HG02870 (cell line): Measurements from ENCODE around the gene SH2D6.
A peak's percentile ranks its signal among the peaks of the same experiment; 100 is the strongest.
"Not testable (repeated sequence)": the region's sequence is repeated elsewhere in the genome, so short reads cannot be mapped to it uniquely, and the experiment has no call there.

ENCODE experiments used
- ATAC-seq: cut with Tn5 transposase; IDR thresholded peaks from one replicate; pipeline ENCODE4 v1.9.1; 2021; ENCODE audit warnings: mild to moderate bottlenecking, moderate library complexity; ENCODE audit not compliant: unreplicated experiment

Gene SH2D6

GRCh38 chr2:85397925-85398331, 20.6 kb upstream of the SH2D6 start:
- ATAC-seq, result no peak

- ATAC-seq, result no peak
These were observed 19.9 kb upstream of the SH2D6 start for GRCh38 chr2:85398426-85399182.

GRCh38 chr2:85399183-85399455, 19.4 kb upstream of the SH2D6 start:
- ATAC-seq, result no peak

GRCh38 chr2:85400023-85400422, 18.5 kb upstream of the SH2D6 start:
- ATAC-seq, result no peak

GRCh38 chr2:85400541-85401463, 17.7 kb upstream of the SH2D6 start:
- ATAC-seq, result no peak

- ATAC-seq, result no peak
These were observed 17.1 kb upstream of the SH2D6 start for GRCh38 chr2:85401464-85401805.

- no peak for ATAC-seq
These were observed 16.7 kb upstream of the SH2D6 start for GRCh38 chr2:85401844-85402243.

- ATAC-seq, result peak; percentile 35
These were observed 13.1 kb upstream of the SH2D6 start for GRCh38 chr2:85405201-85406059.

- peak; percentile 56 for ATAC-seq
These were observed 8.5 kb upstream of the SH2D6 start, which contains the start of gene CAPG for GRCh38 chr2:85409845-85410583. TSS of gene CAPG (minus strand) at chr2:85410366. CDS start at chr2:85402145, 8,221 bp downstream.

GRCh38 chr2:85410584-85411404, 7.7 kb upstream of the SH2D6 start:
- ATAC-seq, result no peak

GRCh38 chr2:85411405-85411748, 7.1 kb upstream of the SH2D6 start:
- ATAC-seq, result no peak

GRCh38 chr2:85413592-85414420, 4.7 kb upstream of the SH2D6 start:
- ATAC-seq, result no peak

GRCh38 chr2:85414421-85414759, 4.1 kb upstream of the SH2D6 start:
- not testable (repeated sequence) for ATAC-seq

GRCh38 chr2:85414761-85415553, 3.6 kb upstream of the SH2D6 start:
- ATAC-seq, result no peak

GRCh38 chr2:85415980-85416650, 2.4 kb upstream of the SH2D6 start:
- no peak for ATAC-seq

GRCh38 chr2:85419009-85419675, 628 bp downstream of the SH2D6 start:
- no peak for ATAC-seq
